ENCODE data around the gene MSGN1.

DNA sequence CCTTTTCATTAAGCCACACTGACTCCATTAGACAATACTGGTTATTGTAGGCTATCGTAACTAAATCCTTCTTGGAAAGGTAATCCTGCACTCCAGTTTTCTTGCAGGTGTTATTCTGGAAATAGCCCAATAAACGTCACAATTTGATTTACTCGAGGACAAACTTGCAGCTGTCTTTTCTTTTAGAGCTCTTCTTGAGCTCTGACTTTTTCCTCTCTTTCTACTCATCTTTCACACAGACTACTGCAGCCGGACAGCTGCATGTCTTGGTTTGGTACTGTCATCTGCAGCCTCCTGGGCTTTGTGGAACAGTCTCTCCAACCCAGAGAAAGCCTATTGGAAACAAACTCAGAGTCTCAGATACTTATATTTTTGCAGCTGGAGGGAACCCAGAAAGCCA lies 23.0 kb upstream of the MSGN1 start:
- no peak for TF ChIP-seq CTCF (IDR thresholded peaks at IDR 0.05; ENCODE audit: extremely low read depth in 1 of 2, insufficient read depth in 1 of 2, low read depth in 1 of 2, low read length in 2 of 2)
- TF ChIP-seq, protein P1, sequence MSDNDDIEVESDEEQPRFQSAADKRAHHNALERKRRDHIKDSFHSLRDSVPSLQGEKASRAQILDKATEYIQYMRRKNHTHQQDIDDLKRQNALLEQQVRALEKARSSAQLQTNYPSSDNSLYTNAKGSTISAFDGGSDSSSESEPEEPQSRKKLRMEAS (IDR thresholded peaks at IDR 0.05; ENCODE audit: insufficient read depth, insufficient read length) = no peak
